Nephron (organoid): ENCODE data around the gene UBE2S.
A peak's percentile ranks its signal among the peaks of the same experiment; 100 is the strongest.

Source experiments
- H3K27ac Mint-ChIP-seq, 3 experiments: 2 replicates each; pipeline ENCODE4 v1.8.0; 2020; ENCODE audit warnings: mixed read lengths in 3 of 3, mild to moderate bottlenecking in 2 of 3, moderate library complexity in 1 of 3
- H3K27me3 Mint-ChIP-seq: 2 replicates; pipeline ENCODE4 v1.8.0; 2021; ENCODE audit warnings: low read depth, mild to moderate bottlenecking, moderate library complexity, mixed read lengths
- H3K36me3 Mint-ChIP-seq: 2 replicates; pipeline ENCODE4 v1.8.0; 2020; ENCODE audit warnings: low read depth, mixed read lengths
- H3K4me1 Mint-ChIP-seq: 2 replicates; pipeline ENCODE4 v1.8.0; 2020; ENCODE audit warnings: mixed read lengths
- H3K4me3 Mint-ChIP-seq, 3 experiments: 2 replicates each; pipeline ENCODE4 v1.8.0; 2020; ENCODE audit warnings: mild to moderate bottlenecking in 3 of 3, mixed read lengths in 3 of 3, moderate library complexity in 2 of 3
- H3K9me3 Mint-ChIP-seq: 2 replicates; pipeline ENCODE4 v1.8.0; 2020; ENCODE audit warnings: mixed read lengths
- CTCF ChIP-seq, 3 experiments: fragments of 200-600 bp; sonication (generic); IDR thresholded peaks; one replicate each; pipeline ENCODE4 v1.5.0; 2021; ENCODE audit warnings: antibody characterized with exemption in 3 of 3; ENCODE audit not compliant: unreplicated experiment in 3 of 3

The UBE2S gene

GRCh38 chr19:55352040-55352439 is 55.5 kb downstream of the UBE2S start:
- no peak for TF ChIP-seq CTCF (IDR thresholded peaks at IDR 0.05; ENCODE audit: unreplicated experiment in 3 of 3)
- peaks cover 66% of the 10 kb centered on the region for H3K27me3 Mint-ChIP-seq
- H3K4me3 Mint-ChIP-seq: peak overlapping the region in 2 of 3 experiments; percentile 30 to 61
- no peak overlapping the region for H3K27ac Mint-ChIP-seq
- peaks cover 18% of the 10 kb centered on the region for H3K4me1 Mint-ChIP-seq
- no peaks in the 10 kb centered on the region for H3K9me3 Mint-ChIP-seq
- peaks cover 3% of the 10 kb centered on the region for H3K36me3 Mint-ChIP-seq

GRCh38 chr19:55350620-55351315 is 56.8 kb downstream of the UBE2S start:
- Mint-ChIP-seq H3K27ac (peak overlapping the region in 1 of 3 experiments; percentile 36), H3K36me3 (peaks cover 3% of the 10 kb centered on the region), H3K27me3 (peaks cover 54% of the 10 kb centered on the region), H3K9me3 (no peaks in the 10 kb centered on the region), H3K4me3 (peak overlapping the region in 2 of 3 experiments; percentile 25 to 61), H3K4me1 (peaks cover 22% of the 10 kb centered on the region)
- TF ChIP-seq CTCF (IDR thresholded peaks at IDR 0.05; ENCODE audit: unreplicated experiment in 3 of 3): no peak
